Renal cortical epithelial cell (primary cell): ENCODE measurements around the gene KCTD10. TPM values are rescaled to one million over a fixed set of nuclear protein-coding genes. Genes with fewer than 3 reads are reported as not detected.
"Not testable (repeated sequence)": the region's sequence is repeated elsewhere in the genome, so short reads cannot be mapped to it uniquely, and the experiment has no call there.

Experiments
- DNase-seq: peaks from one replicate; pipeline ENCODE4 v3.0.0-alpha.2; 2011; ENCODE audit warnings: low read depth
- total RNA-seq: library from RNA; depleted of rRNA; stranded (reverse); fragments of >200 nt; gene quantifications from 2 replicates; pipeline ENCODE4 v1.2.3, GENCODE V29; 2014

Gene KCTD10
- total RNA-seq, 1 donor from 2014 or later: 54.0 TPM

DNA sequence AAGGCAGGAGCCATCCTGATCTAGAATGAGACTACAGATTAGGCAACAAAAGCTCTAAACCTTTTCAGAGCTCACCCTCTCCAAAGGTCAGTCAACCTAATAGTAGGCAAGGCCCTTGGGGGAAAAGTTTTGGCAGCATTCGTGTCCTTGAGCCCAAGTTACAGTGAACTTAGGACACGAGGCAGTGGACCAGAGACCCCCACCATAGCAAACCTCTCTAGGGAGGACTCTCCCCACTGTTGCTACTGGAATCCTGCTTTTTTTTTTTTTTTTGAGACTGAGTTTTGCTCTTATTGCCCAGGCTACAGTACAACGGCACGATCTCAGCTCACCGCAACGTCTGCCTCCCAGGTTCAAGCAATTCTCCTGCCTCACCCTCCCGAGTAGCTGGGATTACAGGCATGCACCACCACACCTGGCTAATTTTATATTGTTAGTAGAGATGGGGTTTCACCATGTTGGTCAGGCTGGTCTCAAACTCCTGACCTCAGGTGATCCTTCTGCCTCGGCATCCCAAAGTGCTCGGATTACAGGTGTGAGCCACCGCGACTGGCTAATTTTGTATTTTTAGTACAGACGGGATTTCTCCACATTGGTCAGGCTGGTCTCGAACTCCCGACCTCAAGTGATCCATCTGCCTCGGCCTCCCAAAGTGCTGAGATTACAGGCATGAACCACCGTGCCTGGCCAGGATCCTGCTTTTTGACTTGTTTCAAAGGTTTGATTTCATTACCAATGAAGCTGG, 3.4 kb downstream of the KCTD10 start:
- DNase-seq: not testable (repeated sequence)

DNA sequence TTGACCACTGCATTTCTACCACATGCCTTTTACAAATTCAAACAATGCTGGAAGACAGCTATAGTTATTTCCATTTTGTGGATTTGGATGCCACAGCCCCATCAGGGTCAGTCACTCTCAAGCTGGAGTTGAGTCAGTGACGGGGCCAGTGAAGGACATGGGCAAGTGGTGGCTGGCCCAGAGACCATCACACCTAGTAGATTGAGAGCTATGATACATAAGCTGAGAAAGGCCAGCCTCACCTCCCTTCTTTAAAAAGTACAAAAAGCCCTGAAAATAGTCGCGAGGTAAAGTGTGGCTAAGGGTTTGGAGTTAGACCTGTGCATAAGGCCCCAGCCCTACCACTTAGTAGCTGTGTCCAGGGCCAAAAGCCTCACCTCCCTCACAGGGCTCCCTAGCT, 4.1 kb downstream of the KCTD10 start:
- no peak for DNase-seq

DNA sequence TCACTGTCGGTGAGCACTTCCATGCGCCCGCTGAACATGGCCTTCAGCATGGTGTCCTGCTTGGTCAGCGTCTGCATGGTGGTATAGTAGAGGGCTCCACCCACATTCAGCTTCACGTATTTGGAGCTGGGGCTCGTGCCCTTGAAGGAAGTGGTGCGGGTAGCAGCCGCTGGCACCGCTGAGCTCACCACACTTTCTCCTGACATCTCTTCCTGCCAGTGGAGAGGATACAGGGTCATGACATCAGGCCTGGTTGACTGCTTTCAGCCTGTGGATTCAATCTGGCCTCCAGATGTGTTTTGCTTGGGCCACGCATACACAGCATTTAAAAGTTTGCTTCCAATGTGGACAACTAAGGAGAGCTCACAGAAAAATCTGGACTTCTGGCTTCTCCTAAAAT, 7.6 kb downstream of the KCTD10 start:
- no peak for DNase-seq

DNA sequence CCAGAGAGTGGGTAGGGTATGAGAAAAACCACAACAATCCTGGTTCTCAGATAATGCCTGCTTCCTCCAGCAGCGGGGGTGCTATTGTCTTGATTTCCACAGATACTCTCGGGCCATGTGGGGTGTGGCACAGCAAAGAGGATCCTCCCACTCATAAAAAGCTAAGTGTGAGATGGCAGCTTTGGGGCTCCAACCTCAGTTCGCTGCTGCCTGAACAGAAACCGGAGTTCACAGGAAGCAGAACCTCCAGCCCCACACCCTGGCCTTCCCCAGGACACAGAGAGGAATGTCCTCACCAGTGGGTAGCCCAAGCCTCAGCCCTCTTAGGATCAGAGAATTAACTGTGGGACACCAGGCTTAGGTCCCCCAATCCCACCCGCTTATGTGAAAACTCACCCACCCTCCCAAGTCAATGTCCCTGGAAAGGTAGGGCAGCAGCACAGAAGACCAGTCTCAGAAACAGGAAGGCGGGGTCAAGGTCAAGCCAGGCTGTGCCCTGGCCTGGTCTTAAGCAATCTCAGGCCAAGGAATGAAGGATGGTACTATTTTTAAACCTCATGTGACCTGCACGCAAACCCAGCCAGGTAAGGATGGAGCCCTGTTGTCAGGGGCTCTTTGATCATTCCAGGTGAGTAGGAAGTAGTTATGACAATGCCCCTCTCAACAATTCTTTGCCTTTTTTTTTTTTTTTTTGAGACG, 9.0 kb downstream of the KCTD10 start:
- DNase-seq: no peak

DNA sequence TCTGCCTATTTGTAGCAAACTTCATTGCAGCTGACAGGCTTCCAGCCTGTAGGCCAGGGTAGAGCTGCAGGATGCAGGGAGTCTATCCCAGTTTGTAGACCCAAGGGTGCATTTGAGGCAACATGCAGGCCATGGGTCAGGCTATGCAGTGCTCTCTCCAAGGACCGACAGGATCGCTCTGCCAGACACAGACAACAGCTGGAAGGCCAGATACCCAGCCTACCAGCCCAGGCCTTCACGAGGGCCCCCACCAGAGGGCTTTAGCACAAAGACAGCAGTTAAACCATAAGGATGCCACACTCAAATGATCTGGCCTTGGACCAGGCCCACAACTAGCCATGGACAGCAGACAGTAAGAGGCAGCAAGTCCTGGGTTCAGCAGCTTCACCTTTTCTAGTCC, 10.3 kb downstream of the KCTD10 start:
- no peak for DNase-seq

DNA sequence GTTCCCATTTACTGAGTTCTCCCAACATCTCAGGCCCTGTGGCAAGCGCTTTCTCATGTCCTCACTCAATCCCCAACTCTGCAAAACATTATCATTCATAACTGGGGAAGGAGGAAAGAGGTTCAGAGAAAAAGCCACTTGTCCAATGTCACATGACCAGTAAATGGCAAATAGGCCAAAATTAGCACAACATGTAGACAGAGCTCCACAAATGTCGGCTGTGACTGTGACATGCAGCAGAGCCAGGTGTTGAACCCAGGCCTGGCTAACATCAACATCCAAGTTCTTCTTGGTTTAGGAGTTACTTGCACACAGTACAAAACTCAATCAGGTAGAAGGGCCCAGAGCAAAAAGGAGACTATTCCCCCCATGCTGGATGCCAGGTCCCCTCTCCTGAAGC, 10.8 kb downstream of the KCTD10 start:
- DNase-seq: no peak

DNA sequence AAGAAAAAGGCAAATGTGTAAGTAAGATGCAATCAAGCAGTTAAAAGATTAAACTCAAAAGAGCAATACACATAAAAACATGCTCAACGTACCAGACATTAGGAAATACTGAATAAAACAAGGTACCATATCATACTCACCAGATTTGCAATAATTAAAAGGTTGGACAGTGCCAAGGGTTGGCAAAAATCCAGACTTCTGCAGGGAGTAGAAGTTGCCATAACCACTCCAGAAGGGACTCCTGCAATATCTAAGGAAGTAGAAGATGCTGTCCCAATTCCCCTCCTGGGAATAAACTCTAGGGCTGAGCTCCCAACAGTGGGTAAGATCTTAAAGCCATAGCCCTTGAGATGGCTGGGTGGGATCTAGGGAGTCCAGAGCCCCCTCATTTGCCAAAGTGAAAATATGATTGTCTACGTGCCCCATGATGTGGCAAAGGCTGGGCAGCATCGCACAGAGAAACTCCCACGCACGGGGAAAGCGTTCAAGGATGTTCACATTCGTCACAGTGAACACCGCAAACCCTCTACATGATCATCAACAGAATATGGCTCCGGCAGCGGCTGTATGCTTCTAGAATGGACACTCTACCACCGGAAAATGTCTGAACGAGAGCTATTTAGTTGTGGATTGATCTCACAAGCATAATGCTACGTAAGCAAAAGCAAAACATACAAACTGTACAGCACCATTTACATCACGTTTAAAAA, 12.3 kb downstream of the KCTD10 start:
- peak; percentile 28 for DNase-seq

DNA sequence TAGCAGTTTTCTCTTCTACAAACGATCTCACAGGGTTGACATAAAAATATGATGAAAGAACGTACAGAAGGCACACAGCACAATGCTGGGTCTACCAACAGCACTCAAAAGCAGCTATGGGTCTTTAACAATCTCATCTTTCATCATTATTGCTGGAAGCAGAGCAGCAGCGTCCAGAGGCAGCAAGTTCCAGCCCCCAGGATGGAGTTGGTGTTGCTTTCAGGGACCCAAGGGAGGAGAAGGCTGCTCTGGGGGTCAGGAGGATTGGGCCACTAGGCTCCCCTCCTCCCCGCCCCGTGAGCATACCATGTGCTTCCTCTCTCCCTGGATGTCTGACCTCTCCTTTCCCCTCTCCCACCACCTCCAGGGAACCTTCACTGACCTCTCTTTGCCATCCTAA, 13.3 kb downstream of the KCTD10 start:
- no peak for DNase-seq

DNA sequence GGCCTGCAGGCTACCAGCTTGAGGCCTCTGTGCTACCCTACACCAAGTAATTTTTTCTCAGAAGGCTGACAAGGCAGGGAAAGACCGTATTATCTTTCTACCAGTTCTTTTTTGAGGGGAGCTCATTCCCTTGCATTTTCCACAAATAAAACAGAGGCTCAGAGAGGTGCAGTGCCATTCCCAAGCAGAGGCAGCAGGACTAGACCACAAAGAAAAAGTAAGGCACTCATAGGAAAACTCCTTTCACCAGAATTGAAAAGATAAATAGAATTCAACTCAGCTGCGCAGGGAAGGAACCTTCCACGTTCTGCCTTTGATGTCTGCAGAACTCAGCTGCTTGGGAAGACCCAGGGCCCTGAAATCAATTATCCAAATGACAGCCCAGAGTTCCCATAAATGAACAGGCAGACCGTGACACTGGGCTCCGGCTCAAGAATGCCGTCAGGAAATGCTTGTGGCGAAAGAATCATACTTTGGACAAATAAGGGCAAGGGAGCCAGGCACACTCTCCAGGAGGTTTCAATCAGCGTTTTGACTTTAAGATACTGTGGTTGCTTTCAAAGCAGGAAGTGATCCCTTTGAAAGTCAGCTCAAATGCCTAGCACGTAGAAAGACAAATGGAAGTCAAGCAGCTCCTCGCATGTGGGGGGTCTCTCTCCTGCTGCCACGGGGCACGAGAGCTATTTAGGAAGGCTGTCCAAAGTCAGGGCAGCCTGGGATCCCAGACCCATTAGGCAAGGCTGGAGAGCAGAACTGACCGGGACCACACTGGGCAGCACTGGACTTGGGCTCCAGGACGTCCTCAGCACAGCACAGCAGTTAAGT, 14.0 kb downstream of the KCTD10 start:
- DNase-seq: peak; percentile 98

DNA sequence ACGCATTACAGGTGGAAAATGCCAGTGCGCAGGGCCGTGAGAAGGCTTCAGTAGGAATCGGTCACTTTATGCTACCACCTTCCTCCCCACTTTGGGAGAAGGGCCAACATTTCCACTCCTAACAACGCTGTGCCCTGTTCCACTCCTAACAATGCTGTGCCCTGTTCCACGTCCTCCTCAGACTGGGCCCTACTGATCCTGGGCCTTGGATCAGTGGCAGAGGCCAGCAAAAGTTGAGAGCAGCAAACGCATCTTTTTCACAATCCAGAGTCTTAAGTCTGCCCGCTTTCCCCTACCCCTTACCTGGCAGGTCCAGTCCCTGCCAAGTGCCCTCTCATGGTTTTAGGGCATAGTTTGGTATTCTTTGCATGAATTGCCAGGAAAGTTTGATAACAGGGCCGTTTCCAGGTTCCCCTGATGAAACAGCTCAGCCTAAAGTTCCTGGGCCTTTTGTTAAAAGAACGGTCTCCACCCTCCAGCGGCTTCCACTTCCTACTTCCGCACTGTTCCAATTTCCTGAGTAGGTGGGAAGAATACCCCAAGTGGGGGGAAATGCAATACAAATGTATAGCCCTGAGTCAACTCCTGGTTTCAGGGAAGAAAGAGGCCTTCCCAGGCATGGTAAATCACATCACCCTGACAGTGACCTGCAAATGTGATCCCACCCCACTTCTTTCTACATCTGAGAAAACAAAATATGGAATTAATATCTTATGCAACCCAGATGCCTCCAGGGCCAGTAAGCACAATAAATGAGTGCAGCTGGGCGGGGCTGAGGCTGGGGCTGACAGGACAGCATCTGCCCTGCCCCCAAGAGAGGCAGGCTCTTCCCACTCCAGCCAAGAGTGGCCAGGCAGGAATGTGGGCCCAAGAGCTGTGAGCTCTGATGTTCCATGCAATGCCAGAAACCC, 15.0 kb downstream of the KCTD10 start:
- DNase-seq: peak; percentile 79

DNA sequence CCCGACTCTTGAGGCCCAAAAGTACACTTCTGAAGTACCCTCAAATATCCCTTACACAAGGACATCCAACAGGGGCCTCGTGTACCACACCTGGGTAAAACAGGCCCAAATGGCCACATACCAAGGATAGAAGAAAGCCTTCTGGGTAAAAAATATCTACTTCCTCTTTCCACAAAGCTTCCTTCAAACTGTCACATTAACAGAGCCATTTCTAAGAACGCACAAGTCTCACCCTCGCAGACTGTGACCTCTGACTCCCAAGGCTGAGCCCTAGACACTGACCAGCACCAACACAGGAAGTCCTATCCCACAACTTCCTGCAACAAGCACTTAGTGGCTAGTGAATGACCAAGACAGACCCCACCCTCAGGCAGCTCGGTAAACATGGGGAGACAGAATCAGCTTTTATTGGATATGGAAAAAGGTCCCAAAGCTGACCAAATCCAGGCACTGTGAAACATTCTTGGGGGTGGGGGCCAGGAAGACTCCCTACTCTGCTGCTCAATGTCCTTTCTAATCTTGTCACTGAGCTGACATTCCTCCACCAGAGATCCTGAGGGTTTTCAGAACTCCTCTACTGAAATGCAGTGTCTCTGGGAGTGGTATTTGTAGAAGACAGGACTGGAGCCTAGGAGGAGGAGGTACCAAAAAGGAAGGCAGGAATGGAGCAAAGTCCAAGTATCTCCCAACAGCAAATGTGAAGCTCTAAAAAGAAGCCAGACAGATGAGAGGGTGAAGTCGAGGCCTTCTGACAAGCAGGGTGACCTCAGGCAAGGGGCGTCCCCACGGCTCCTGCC, 15.9 kb downstream of the KCTD10 start:
- peak; percentile 75 for DNase-seq

DNA sequence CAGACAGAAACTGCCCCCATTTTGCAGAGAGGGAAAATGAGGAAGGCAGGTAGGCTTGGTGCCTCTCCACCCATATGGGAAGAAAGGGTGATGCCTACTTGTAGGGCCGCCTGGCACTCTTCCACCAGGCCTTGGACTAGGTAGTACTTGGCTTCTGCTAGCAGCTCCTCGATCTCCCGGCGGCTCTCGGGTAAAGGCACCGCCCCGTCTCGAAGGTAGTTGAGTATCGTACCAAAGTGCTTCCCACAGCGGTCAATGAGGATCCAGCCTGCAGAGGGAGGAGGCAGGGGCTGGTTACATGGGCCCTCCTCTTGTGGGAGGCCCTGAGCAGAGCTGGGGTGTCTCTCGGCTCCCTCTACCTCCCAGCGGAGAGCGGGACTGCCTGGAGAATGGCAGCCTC, 16.6 kb downstream of the KCTD10 start:
- DNase-seq: no peak

DNA sequence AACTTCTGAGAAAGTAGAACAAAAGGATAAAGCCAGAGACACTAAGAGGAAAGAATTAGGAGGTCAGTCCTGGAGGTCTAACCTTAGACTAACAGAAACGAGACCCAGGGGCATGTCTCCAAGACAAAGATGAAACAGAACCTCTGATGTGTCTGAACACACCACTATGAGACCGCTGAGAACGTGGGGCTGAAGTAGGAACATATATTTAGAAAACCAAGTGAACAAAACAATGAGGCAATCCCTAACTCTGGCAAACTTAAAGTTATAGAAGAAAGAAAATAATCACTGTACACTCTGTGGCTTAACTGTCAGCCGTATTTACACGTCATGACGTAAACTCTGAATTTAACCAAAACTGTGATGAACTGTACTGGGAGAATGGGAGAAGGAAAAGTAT, 17.9 kb downstream of the KCTD10 start:
- DNase-seq: no peak

DNA sequence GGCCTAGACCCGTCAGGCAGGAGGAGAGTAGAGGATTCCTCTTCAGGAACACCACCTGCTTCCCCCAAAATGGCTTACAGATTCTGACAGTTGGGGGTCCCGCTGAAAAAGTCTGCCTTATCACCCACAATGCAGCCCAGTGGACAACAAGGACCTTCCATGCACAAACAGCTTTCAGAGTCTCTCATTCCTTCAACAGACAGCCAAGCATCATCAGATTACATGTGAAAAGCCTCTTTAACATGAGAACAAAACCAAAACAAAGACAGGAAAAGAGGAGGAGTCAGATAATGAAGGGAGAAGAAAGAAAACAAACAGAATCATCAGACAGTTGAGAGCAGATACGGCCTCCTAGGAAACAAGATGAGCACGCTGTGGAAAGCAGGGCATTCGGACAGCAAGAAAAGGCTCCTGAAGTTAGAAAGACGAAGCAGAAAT, 18.3 kb downstream of the KCTD10 start:
- DNase-seq: no peak

DNA sequence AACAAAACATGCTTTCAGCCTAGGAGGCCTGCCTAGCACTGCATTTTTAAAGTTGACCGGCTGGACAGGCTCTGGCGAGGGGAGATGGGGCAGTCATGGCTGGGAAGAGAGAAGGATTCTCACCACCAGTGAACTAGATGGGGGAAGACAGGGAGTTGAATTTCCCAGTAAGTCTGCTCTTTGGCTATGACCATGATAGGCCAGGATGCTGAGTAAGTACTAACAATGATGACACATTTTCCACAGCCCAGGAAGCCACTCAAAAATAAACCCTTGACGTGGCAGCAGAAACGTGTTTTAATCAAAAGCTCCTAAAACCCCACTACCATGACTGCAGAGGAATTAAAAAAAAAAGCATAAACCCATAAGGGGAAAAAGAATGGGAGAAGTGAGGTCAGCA, 19.0 kb downstream of the KCTD10 start:
- no peak for DNase-seq

DNA sequence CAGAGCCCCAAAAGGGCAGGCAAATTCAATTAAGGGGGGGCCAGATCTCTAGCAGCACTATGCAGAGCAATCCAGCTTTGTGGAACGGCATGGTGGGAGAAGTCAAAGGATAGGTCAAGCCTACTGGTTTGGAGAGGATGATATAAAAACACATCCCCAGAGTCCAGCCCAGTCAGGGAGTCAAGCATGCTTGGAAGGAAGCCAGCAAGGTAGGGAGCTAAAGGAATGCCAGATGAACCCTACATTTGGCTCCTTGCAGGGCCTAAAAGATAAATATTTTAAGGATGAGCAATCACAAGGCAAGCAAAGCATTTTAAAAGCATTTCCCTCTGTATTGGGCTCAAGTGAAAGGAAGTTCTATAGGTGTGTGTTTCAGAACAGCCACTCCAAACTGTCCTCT, 21.4 kb downstream of the KCTD10 start:
- DNase-seq: no peak

DNA sequence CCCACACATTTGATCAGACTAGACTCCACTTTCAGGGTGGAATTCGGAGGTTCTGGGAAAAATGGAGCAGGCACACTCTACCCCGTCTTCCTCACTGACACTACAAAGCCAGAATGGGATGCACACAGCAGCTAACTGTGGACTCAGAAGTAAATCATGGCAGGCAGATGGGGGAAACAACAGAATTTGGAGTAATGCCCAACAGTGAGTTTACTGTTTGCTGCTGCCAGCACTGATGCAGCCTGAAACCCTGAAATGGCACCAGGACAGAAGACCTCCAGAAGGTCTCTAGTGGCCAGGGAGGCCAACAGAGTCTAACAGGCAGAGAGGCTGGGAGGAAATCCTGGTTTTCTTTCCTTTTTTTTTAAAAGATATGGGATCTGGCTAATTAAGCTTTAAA, 24.6 kb downstream of the KCTD10 start:
- DNase-seq: no peak

DNA sequence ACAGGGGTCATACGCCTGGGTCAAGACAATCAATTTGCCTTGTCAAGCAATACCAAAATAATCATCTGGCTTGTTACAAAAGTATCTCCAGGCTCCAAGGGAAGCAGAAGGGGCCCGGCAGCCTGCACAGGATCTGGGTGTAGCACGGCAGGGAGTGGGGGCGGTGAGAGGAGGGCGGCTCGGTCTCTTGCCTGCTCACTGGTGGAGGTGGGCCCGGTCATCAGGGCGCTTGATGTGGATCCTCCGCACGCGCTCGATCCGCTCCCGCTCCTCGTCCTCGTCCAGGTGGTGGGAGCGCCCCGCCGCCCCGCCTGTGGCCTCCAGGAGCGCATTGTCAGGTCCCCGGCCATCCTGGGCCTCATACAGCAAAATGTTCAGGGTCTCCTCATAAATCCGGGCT, 25.7 kb downstream of the KCTD10 start:
- DNase-seq: no peak

DNA sequence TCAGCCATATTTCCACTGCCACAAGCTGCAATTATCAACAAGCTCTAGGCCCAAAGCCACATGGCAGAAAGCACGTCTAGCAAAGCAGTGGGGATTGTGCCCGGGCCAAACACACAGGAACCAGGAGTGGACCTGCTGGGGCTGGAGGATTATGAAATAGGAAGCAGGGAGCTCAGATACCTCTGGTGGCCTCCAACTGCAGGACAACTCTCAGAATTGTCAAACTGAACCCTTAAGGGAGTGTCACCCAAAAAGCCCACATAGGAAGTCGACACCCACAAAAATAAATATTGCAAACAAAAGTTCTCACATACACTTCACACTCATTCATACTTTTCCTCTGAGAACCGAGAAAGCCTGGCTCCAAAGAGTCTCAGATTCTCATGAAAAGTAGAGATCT, 26.1 kb downstream of the KCTD10 start:
- DNase-seq: no peak
